T-helper 2 cell treated with Interferon-gamma antibody and Interleukin-4, amounts not matched to agents 100 ng/mL and 5 ng/mL, for 36 hours (primary cell): ENCODE results near the gene PAPOLG. TPM values are rescaled to one million over a fixed set of nuclear protein-coding genes. Genes with fewer than 3 reads are reported as not detected.

Source experiments
- intact Hi-C: fragments of 100-400 bp; cut with micrococcal nuclease; formaldehyde crosslinking; loops from one replicate; pipeline ENCODE4 v1.15.1; 2023
- total RNA-seq: library from RNA; stranded (reverse); gene quantifications from 2 replicates; pipeline ENCODE4 v1.2.3, GENCODE V29; 2022

PAPOLG gene
- total RNA-seq = 19.1 and 21.7 TPM in 2 replicates

GRCh38 chr2:60756097-60757087, at the start of gene PAPOLG:
Gene PAPOLG, plus strand, starts transcription at chr2:60756268. Its CDS starts 211 bp downstream, at chr2:60756479.
- intact Hi-C loops = loop anchor here (1.0 to 10.0 kb wide), 7 partner anchors 51 to 1438 kb away; partner anchors contain the start of genes B3GNT2, PUS10, REL and SANBR

GRCh38 chr2:60707750-60708371, 48.2 kb upstream of the PAPOLG start:
- intact Hi-C loops = loop anchor here (1.0 kb wide), 1 partner anchor 291 kb away; no protein-coding TSS in a partner anchor

GRCh38 chr2:60708630-60709320, 47.3 kb upstream of the PAPOLG start:
- intact Hi-C loops = no loop called here

GRCh38 chr2:60710707-60711106, 45.4 kb upstream of the PAPOLG start:
- intact Hi-C loops = no loop called here

- intact Hi-C loops = no loop called here
These were observed 40.5 kb upstream of the PAPOLG start for GRCh38 chr2:60715561-60715960.

- intact Hi-C loops = no loop called here
These were observed 38.4 kb upstream of the PAPOLG start for GRCh38 chr2:60717691-60718090.

GRCh38 chr2:60719331-60719730, 36.7 kb upstream of the PAPOLG start:
- intact Hi-C loops = no loop called here

- intact Hi-C loops = no loop called here
These were observed 30.6 kb upstream of the PAPOLG start for GRCh38 chr2:60725466-60725865.

- intact Hi-C loops = no loop called here
These were observed 27.2 kb upstream of the PAPOLG start for GRCh38 chr2:60728855-60729254.

GRCh38 chr2:60735496-60736250, 20.4 kb upstream of the PAPOLG start:
- intact Hi-C loops = no loop called here

- intact Hi-C loops = no loop called here
These were observed 17.4 kb upstream of the PAPOLG start for GRCh38 chr2:60738679-60739078.

- intact Hi-C loops = no loop called here
These were observed 16.9 kb upstream of the PAPOLG start for GRCh38 chr2:60739156-60739555.

- intact Hi-C loops = no loop called here
These were observed 14.5 kb upstream of the PAPOLG start for GRCh38 chr2:60741576-60741975.

- intact Hi-C loops = no loop called here
These were observed 13.6 kb upstream of the PAPOLG start for GRCh38 chr2:60742419-60742818.

- intact Hi-C loops = no loop called here
These were observed 10.7 kb upstream of the PAPOLG start for GRCh38 chr2:60745330-60745729.

GRCh38 chr2:60745761-60746160, 10.3 kb upstream of the PAPOLG start:
- intact Hi-C loops = no loop called here

GRCh38 chr2:60746318-60746717, 9.8 kb upstream of the PAPOLG start:
- intact Hi-C loops = no loop called here

GRCh38 chr2:60759654-60760053, 3.6 kb downstream of the PAPOLG start:
- intact Hi-C loops = loop anchor here (5.0 to 10.0 kb wide), 3 partner anchors 48 to 1435 kb away; partner anchors contain the start of genes B3GNT2 and XPO1

GRCh38 chr2:60764736-60765534, 8.9 kb downstream of the PAPOLG start:
- intact Hi-C loops = no loop called here

GRCh38 chr2:60766283-60766682, 10.2 kb downstream of the PAPOLG start:
- intact Hi-C loops = no loop called here
